Thyroid gland (tissue), 4 donors: ENCODE results near the gene CLEC7A. TPM values are rescaled to one million over a fixed set of nuclear protein-coding genes. Genes with fewer than 3 reads are reported as not detected.

Experiments used
- DNase-seq, 2 donors: peaks; one replicate each; pipeline ENCODE4 v3.0.0-alpha.2; 2019
- H3K27ac ChIP-seq, 3 donors: fragments of 200-600 bp; sonication (generic); 1 replicate in 2 of 3; 2 replicates in 1 of 3; pipeline ENCODE4 v1.5.1; 2016 to 2019; ENCODE audit warnings: mild to moderate bottlenecking in 1 of 3, moderate library complexity in 1 of 3
- H3K27me3 ChIP-seq: fragments of 200-600 bp; sonication (generic); one replicate; pipeline ENCODE4 v1.5.1; 2019
- H3K36me3 ChIP-seq, 2 donors: fragments of 200-600 bp; sonication (generic); one replicate each; pipeline ENCODE4 v1.5.1; 2016 to 2019
- H3K4me1 ChIP-seq, 2 donors: fragments of 200-600 bp; sonication (generic); one replicate each; pipeline ENCODE4 v1.5.1; 2017 to 2019
- H3K4me3 ChIP-seq, 3 donors: fragments of 200-600 bp; sonication (generic); replicated peaks in 1 of 3; 1 replicate in 2 of 3; 2 replicates in 1 of 3; pipeline ENCODE4 v1.5.1; 2016; ENCODE audit warnings: mild to moderate bottlenecking in 1 of 3
- H3K9me3 ChIP-seq: fragments of 200-600 bp; sonication (generic); one replicate; pipeline ENCODE4 v1.5.1; 2017
- CTCF ChIP-seq, 6 experiments: fragments of 200-600 bp in 3 of 6; fragments of 450-650 bp in 3 of 6; sonication (generic) in 3 of 6; IDR thresholded peaks; one replicate each; pipeline ENCODE4 v1.5.1; 2016 to 2019; ENCODE audit warnings: antibody characterized with exemption in 6 of 6, mild to moderate bottlenecking in 2 of 6, inconsistent platforms in 1 of 6, moderate library complexity in 1 of 6
- POLR2A ChIP-seq, 2 donors: fragments of 450-650 bp; IDR thresholded peaks; one replicate each; pipeline ENCODE4 v1.6.1; 2017; ENCODE audit warnings: antibody characterized with exemption in 2 of 2, mild to moderate bottlenecking in 2 of 2, moderate library complexity in 1 of 2
- WGBS, 2 donors: methylation state at CpG; one replicate each; pipeline ENCODE4 v1.1.5; 2017; 5-methylcytosine and 5-hydroxymethylcytosine counted together
- intact Hi-C: fragments of 100-400 bp; cut with DNase I; formaldehyde crosslinking; loops from one replicate; pipeline ENCODE4 v1.15.1; 2023
- total RNA-seq, 4 donors: library from RNA; depleted of rRNA; stranded (reverse); fragments of >200 nt; gene quantifications; one replicate each; pipeline ENCODE4 v1.2.3, GENCODE V29; 2016

Gene CLEC7A
- total RNA-seq, 4 donors from 2014 or later, result 2.7 to 9.4 (median 5.2) TPM

GRCh38 chr12:10171973-10172728 lies 42.2 kb upstream of the CLEC7A start, which contains the start of gene OLR1:
OLR1 (minus strand) TSS chr12:10172132; CDS start chr12:10172077, 55 bp downstream.
- Histone ChIP-seq H3K4me3 (no peak within 1 kb of the TSS), H3K27me3 (no peaks in the 10 kb centered on the region), H3K27ac (no peak within 1 kb of the TSS), H3K4me1 (no peaks in the 10 kb centered on the region), H3K9me3 (no peaks in the 10 kb centered on the region), H3K36me3 (no peaks in the 10 kb centered on the region)
- TF ChIP-seq POLR2A (IDR thresholded peaks at IDR 0.05) (no peak), CTCF (IDR thresholded peaks at IDR 0.05) (no peak)
- intact Hi-C loops, result no loop called here
- WGBS, 2 donors, result 78 to 86% methylated on average over 7 of the region's 7 CpGs
- DNase-seq, result no peak

GRCh38 chr12:10170216-10170615 lies 40.2 kb upstream of the CLEC7A start:
- intact Hi-C loops, result no loop called here
- Histone ChIP-seq H3K27me3 (no peaks in the 10 kb centered on the region), H3K36me3 (no peaks in the 10 kb centered on the region), H3K27ac (no peak overlapping the region), H3K4me3 (no peak overlapping the region), H3K9me3 (no peaks in the 10 kb centered on the region), H3K4me1 (no peaks in the 10 kb centered on the region)
- TF ChIP-seq CTCF (IDR thresholded peaks at IDR 0.05) (no peak), POLR2A (IDR thresholded peaks at IDR 0.05) (no peak)
- DNase-seq, result no peak
- 92 to 95% methylated on average over 5 of the region's 5 CpGs for WGBS, 2 donors

GRCh38 chr12:10169104-10169503 lies 39.1 kb upstream of the CLEC7A start:
- WGBS, 2 donors, result 82% methylated on average over 3 of the region's 3 CpGs
- Histone ChIP-seq H3K9me3 (no peaks in the 10 kb centered on the region), H3K27ac (no peak overlapping the region), H3K4me3 (no peak overlapping the region), H3K36me3 (no peaks in the 10 kb centered on the region), H3K27me3 (no peaks in the 10 kb centered on the region), H3K4me1 (no peaks in the 10 kb centered on the region)
- no peak for TF ChIP-seq CTCF (IDR thresholded peaks at IDR 0.05)
- no peak for TF ChIP-seq POLR2A (IDR thresholded peaks at IDR 0.05)
- no peak for DNase-seq
- intact Hi-C loops, result no loop called here

GRCh38 chr12:10167599-10167998 lies 37.6 kb upstream of the CLEC7A start:
- no peak overlapping the region for H3K27ac ChIP-seq
- no peaks in the 10 kb centered on the region for H3K4me1 ChIP-seq
- H3K4me3 ChIP-seq, result no peak overlapping the region
- H3K9me3 ChIP-seq, result no peaks in the 10 kb centered on the region
- WGBS, 2 donors, result 58 to 64% methylated on average over 5 of the region's 5 CpGs
- TF ChIP-seq CTCF (IDR thresholded peaks at IDR 0.05) (no peak), POLR2A (IDR thresholded peaks at IDR 0.05) (no peak)
- no peaks in the 10 kb centered on the region for H3K27me3 ChIP-seq
- intact Hi-C loops, result no loop called here
- DNase-seq, result no peak
- no peaks in the 10 kb centered on the region for H3K36me3 ChIP-seq

GRCh38 chr12:10165421-10165820 lies 35.4 kb upstream of the CLEC7A start:
- Histone ChIP-seq H3K36me3 (no peaks in the 10 kb centered on the region), H3K9me3 (no peaks in the 10 kb centered on the region), H3K27me3 (no peaks in the 10 kb centered on the region), H3K4me1 (no peaks in the 10 kb centered on the region), H3K4me3 (no peak overlapping the region), H3K27ac (no peak overlapping the region)
- DNase-seq, result no peak
- intact Hi-C loops, result no loop called here
- WGBS, 2 donors, result 0% methylated on average over 1 of the region's 1 CpG
- TF ChIP-seq POLR2A (IDR thresholded peaks at IDR 0.05) (no peak), CTCF (IDR thresholded peaks at IDR 0.05) (no peak)
